A549 treated with CpdA at 1 μM for 4 hours (cell line): ENCODE data around the gene TAAR6. TPM values are rescaled to one million over a fixed set of nuclear protein-coding genes. Genes with fewer than 3 reads are reported as not detected.

Experiments used
- total RNA-seq: library from RNA; stranded (reverse); fragments of 200-300 nt; extraction: Qiagen RNA extraction; gene quantifications from 5 replicates; pipeline ENCODE4 v1.2.3, GENCODE V29; 2022; ENCODE audit warnings: low read depth

Gene TAAR6
- not detected in 5 replicates for total RNA-seq

GRCh38 chr6:132570221-132570777 lies at the start of gene TAAR6:
TAAR6 (plus strand) TSS chr6:132570322; CDS start chr6:132570322, 0 bp downstream.

GRCh38 chr6:132537977-132538376 lies 32.1 kb upstream of the TAAR6 start, which contains the start of gene TAAR9:
TAAR9 (plus strand) TSS chr6:132538277; CDS start chr6:132538290, 13 bp downstream.

GRCh38 chr6:132552372-132552771 lies 17.8 kb upstream of the TAAR6 start, which contains the start of gene TAAR8:
TAAR8 (plus strand) TSS chr6:132552672; CDS start chr6:132552693, 21 bp downstream.

GRCh38 chr6:132589454-132589853 lies 19.3 kb downstream of the TAAR6 start, which contains the start of gene TAAR5:
TAAR5 (minus strand) TSS chr6:132589741; CDS start chr6:132589686, 55 bp downstream.

Other genes with a start within 250 kb of the TAAR6 start
- gene MOXD1, start 168.8 kb upstream of the TAAR6 start, total RNA-seq: 1.5 to 2.9 TPM (median 1.6 TPM) in 5 replicates
- 17.5 to 29.2 TPM (median 22.4 TPM) in 5 replicates for gene STX7, start 57.2 kb upstream of the TAAR6 start, total RNA-seq
- gene TAAR9, start 32.0 kb upstream of the TAAR6 start, total RNA-seq: not detected in 5 replicates
- gene TAAR8, start 17.6 kb upstream of the TAAR6 start, total RNA-seq: not detected in 5 replicates
- not detected in 5 replicates for gene TAAR5, start 19.4 kb downstream of the TAAR6 start, total RNA-seq
- not detected in 5 replicates for gene TAAR2, start 54.0 kb downstream of the TAAR6 start, total RNA-seq
- gene TAAR1, start 88.9 kb downstream of the TAAR6 start, total RNA-seq: not detected in 5 replicates
- gene VNN1, start 143.7 kb downstream of the TAAR6 start, total RNA-seq: 0.03 to 0.13 TPM (median 0.11 TPM) in 4 of 5 replicates, not detected in the other
- gene VNN2, start 187.6 kb downstream of the TAAR6 start, total RNA-seq: not detected in 5 replicates
- 5.1 to 6.8 TPM (median 5.5 TPM) in 5 replicates for gene SLC18B1, start 228.3 kb downstream of the TAAR6 start, total RNA-seq
- gene RPS12, start 244.2 kb downstream of the TAAR6 start, total RNA-seq: 1,870 to 2,028 TPM (median 1,990 TPM) in 5 replicates